ENCODE results near the gene ZNF497. TPM values are rescaled to one million over a fixed set of nuclear protein-coding genes. Genes with fewer than 3 reads are reported as not detected.
A peak's percentile ranks its signal among the peaks of the same experiment; 100 is the strongest.

ZNF497 gene
- total and polyA plus RNA-seq, 2 donors (not counting 1 experiment from before 2014, with no cell fraction given) = 1.6 to 2.7 TPM

DNA sequence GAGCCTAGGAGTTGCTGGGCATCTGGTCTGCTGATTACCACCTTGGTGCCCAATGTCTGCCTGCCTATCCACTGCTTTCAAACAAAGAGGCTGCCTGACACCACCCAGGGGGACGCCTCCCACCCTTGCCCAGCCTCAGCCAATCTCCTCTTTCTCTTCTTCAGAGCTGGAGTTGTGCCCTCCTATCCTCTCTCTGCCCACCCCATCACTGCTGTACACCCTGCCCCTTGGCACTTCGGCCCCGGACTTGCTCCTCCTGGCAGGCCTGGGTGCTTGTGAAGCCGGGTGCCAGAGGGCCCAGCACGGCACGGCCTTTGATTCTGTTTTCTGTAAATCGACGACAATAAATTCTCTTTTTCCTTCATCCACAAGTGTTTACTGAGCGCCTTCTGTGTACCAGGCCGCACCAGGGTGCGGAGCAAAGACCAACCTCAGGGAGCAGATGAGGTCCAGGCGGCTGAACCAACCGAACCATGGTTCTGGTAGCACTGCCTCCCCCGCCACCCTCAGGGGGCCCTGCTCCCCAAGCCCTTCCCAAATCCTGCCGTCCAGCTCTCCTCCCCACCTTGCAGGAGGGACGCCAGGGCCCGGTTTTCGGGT, 37.9 kb upstream of the ZNF497 start:
- Histone ChIP-seq H3K9me3 (ENCODE audit: control extremely low read depth in 1 of 3, control insufficient read depth in 2 of 3, insufficient read depth in 1 of 3, low read length in 2 of 3) (peaks cover 0 to 12% (median 0%) of the 10 kb centered on the region in 3 donors), H4K20me1 (ENCODE audit: control insufficient read depth, insufficient read depth, low read length, poor library complexity, severe bottlenecking) (no peaks in the 10 kb centered on the region), H3K79me2 (ENCODE audit: control insufficient read depth, insufficient read depth, low read length) (peaks cover 2% of the 10 kb centered on the region), H3K4me1 (ENCODE audit: control insufficient read depth in 2 of 2, insufficient read depth in 2 of 2, low read length in 2 of 2) (peaks cover 10 to 21% of the 10 kb centered on the region in 2 donors), H3K4me2 (replicated peaks; ENCODE audit: low read depth, low read length, poor library complexity, severe bottlenecking) (peak overlapping the region; percentile 99), H3K4me3 (ENCODE audit: control extremely low read depth in 1 of 5, extremely low read depth in 1 of 5, insufficient read depth in 1 of 5, low read depth in 2 of 5, low read length in 4 of 5) (peak overlapping the region in 4 of 5 experiments; percentile 50 to 69 (median 57)), H3K36me3 (replicated peaks in 1 of 2; ENCODE audit: control extremely low read depth in 1 of 2, control insufficient read depth in 1 of 2, extremely low read depth in 1 of 2, insufficient read depth in 2 of 2, low read length in 1 of 2) (no peaks in the 10 kb centered on the region), H2AFZ (ENCODE audit: insufficient read depth, low read depth, low read length, poor library complexity, severe bottlenecking) (peak overlapping the region; percentile 84), H3K9ac (ENCODE audit: low read length) (peak overlapping the region; percentile 68), H3K27ac (ENCODE audit: low read length in 2 of 2) (peak overlapping the region; percentile 32 to 63), H3K27me3 (replicated peaks in 1 of 4; ENCODE audit: control extremely low read depth in 1 of 4, control insufficient read depth in 3 of 4, insufficient read depth in 4 of 4, low read length in 3 of 4) (peaks cover 0 to 26% (median 10%) of the 10 kb centered on the region in 4 experiments)
- intact Hi-C loops (cut with micrococcal nuclease) = loop anchor here (2.0 kb wide), 1 partner anchor 66 kb away; the partner anchor contains the start of gene ZNF324
- no peak for TF ChIP-seq EZH2 (IDR thresholded peaks at IDR 0.05; ENCODE audit: borderline replicate concordance, insufficient read depth, low read depth, low read length, poor library complexity, severe bottlenecking)
- TF ChIP-seq, protein P1, sequence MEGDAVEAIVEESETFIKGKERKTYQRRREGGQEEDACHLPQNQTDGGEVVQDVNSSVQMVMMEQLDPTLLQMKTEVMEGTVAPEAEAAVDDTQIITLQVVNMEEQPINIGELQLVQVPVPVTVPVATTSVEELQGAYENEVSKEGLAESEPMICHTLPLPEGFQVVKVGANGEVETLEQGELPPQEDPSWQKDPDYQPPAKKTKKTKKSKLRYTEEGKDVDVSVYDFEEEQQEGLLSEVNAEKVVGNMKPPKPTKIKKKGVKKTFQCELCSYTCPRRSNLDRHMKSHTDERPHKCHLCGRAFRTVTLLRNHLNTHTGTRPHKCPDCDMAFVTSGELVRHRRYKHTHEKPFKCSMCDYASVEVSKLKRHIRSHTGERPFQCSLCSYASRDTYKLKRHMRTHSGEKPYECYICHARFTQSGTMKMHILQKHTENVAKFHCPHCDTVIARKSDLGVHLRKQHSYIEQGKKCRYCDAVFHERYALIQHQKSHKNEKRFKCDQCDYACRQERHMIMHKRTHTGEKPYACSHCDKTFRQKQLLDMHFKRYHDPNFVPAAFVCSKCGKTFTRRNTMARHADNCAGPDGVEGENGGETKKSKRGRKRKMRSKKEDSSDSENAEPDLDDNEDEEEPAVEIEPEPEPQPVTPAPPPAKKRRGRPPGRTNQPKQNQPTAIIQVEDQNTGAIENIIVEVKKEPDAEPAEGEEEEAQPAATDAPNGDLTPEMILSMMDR (IDR thresholded peaks at IDR 0.05) = no peak
- H3K4me1 Mint-ChIP-seq = peaks cover 7% of the 10 kb centered on the region
- H3K9me3 Mint-ChIP-seq (ENCODE audit: insufficient read depth) = no peaks in the 10 kb centered on the region
- no peak overlapping the region for H3K27ac Mint-ChIP-seq
- no peak for ATAC-seq (ENCODE audit: low read depth)
- ChIA-PET POLR2A (interaction anchor here (0.6 to 0.7 kb wide), 2 partner anchors 8 to 56 kb away, joined by 3 read pairs; partner anchors contain the start of gene ZNF584), CTCF (no interaction called here)
- 75% methylated on average over 18 of the region's 18 CpGs for WGBS (ENCODE audit: insufficient coverage)
- H3K27me3 Mint-ChIP-seq = peaks cover 3% of the 10 kb centered on the region
- no peak for DNase-seq
- H3K4me3 Mint-ChIP-seq = peak overlapping the region; percentile 89

DNA sequence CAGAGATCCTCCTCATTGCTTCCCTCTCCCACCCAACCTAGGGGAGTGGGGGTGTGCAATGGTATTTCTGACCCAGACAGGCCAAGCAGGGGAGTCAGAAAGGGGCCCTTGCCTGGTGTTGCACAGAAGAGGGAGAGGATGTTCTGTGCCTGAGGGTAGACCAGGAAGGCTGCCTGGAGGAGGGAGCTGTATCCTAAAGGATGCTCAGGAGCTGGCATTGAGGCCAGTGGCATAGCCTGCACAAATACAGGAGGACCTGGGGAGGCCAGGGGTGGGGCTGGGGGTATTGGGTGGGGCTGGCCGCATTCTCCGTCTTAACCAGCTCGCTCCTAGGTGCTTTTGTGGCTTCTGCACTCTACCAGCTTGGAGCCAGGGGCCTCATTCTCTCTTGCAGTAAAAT, 37.4 kb upstream of the ZNF497 start:
- Mint-ChIP-seq H3K27ac (no peak overlapping the region), H3K4me1 (peaks cover 7% of the 10 kb centered on the region), H3K9me3 (ENCODE audit: insufficient read depth) (no peaks in the 10 kb centered on the region), H3K27me3 (peaks cover 3% of the 10 kb centered on the region), H3K4me3 (peak overlapping the region; percentile 89)
- ATAC-seq (ENCODE audit: low read depth) (no peak), DNase-seq (no peak)
- no peak overlapping the region for H3K9ac ChIP-seq (ENCODE audit: low read length)
- TF ChIP-seq, protein P1 (IDR thresholded peaks at IDR 0.05) = no peak
- no peak for TF ChIP-seq EZH2 (IDR thresholded peaks at IDR 0.05; ENCODE audit: borderline replicate concordance, insufficient read depth, low read depth, low read length, poor library complexity, severe bottlenecking)
- no peak overlapping the region for H3K4me3 ChIP-seq (ENCODE audit: control extremely low read depth in 1 of 5, extremely low read depth in 1 of 5, insufficient read depth in 1 of 5, low read depth in 2 of 5, low read length in 4 of 5)
- ChIA-PET POLR2A (interaction anchor here (0.6 to 0.7 kb wide), 2 partner anchors 9 to 55 kb away, joined by 3 read pairs; partner anchors contain the start of gene ZNF584), CTCF (no interaction called here)
- intact Hi-C loops (cut with micrococcal nuclease) = loop anchor here (2.0 kb wide), 1 partner anchor 67 kb away; the partner anchor contains the start of gene ZNF324
- no peaks in the 10 kb centered on the region for H4K20me1 ChIP-seq (ENCODE audit: control insufficient read depth, insufficient read depth, low read length, poor library complexity, severe bottlenecking)
- no peak overlapping the region for H3K27ac ChIP-seq (ENCODE audit: low read length in 2 of 2)
- WGBS (ENCODE audit: insufficient coverage) = 96% methylated on average over 3 of the region's 3 CpGs
- H3K9me3 ChIP-seq (ENCODE audit: control extremely low read depth in 1 of 3, control insufficient read depth in 2 of 3, insufficient read depth in 1 of 3, low read length in 2 of 3) = peaks cover 0 to 12% (median 0%) of the 10 kb centered on the region in 3 donors
- H3K27me3 ChIP-seq (replicated peaks in 1 of 4; ENCODE audit: control extremely low read depth in 1 of 4, control insufficient read depth in 3 of 4, insufficient read depth in 4 of 4, low read length in 3 of 4) = peaks cover 0 to 27% (median 10%) of the 10 kb centered on the region in 4 experiments
- H3K4me2 ChIP-seq (replicated peaks; ENCODE audit: low read depth, low read length, poor library complexity, severe bottlenecking) = no peak overlapping the region
- H2AFZ ChIP-seq (ENCODE audit: insufficient read depth, low read depth, low read length, poor library complexity, severe bottlenecking) = no peak overlapping the region
- peaks cover 10 to 21% of the 10 kb centered on the region in 2 donors for H3K4me1 ChIP-seq (ENCODE audit: control insufficient read depth in 2 of 2, insufficient read depth in 2 of 2, low read length in 2 of 2)
- peaks cover 2% of the 10 kb centered on the region for H3K79me2 ChIP-seq (ENCODE audit: control insufficient read depth, insufficient read depth, low read length)
- H3K36me3 ChIP-seq (replicated peaks in 1 of 2; ENCODE audit: control extremely low read depth in 1 of 2, control insufficient read depth in 1 of 2, extremely low read depth in 1 of 2, insufficient read depth in 2 of 2, low read length in 1 of 2) = peaks cover 0 to 4% of the 10 kb centered on the region in 2 experiments

Measured in B cell (primary cell).